Measurements from ENCODE around the gene STAT3. TPM values are rescaled to one million over a fixed set of nuclear protein-coding genes. Genes with fewer than 3 reads are reported as not detected.
A peak's percentile ranks its signal among the peaks of the same experiment; 100 is the strongest.

The STAT3 gene
- total and polyA plus RNA-seq, 2 of the 13 experiments (the other 11 are each of a cell fraction or from before 2014, with no cell fraction given), result 61.8 to 62.4 TPM

DNA sequence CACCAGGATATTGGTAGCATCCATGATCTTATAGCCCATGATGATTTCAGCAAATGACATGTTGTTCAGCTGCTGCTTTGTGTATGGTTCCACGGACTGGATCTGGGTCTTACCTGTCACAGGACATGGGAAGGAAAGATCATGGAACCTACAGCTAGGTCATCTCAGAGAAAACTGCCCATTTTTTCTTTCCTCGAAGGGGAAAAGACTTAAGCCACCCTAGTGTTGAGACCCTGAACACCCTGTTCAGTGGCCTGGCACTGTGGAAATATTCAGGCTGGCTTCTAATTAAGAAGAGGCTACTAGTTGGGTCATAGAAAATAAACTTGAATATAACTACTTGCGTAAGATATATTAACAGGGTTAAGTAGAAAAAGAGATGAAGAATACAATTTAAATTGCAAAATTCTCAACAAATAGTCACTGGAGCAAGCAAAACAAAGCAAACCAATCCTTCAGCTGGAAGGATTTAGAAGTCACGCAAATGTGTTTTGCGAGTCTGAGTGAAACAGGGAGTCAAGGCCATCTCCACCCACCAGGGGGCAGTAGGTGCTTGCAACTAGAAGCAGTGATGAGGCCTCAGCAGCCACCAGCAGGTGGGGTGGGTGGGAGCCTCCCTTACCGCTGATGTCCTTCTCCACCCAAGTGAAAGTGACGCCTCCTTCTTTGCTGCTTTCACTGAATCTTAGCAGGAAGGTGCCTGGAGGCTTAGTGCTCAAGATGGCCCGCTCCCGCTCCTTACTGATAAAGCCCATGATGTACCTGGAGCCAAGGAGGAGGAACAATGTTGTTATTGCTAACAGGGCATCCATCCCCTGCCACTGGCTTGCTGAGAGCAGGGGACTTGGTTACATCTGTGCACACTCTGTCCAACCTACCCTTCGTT lies 65.6 kb downstream of the STAT3 start (continued):
- TF ChIP-seq ZNF142 (CRISPR knock-in tag; IDR thresholded peaks at IDR 0.05) (0 out of 2 replicates have a peak, but pooled peaks have one; percentile 21), PRDM10 (CRISPR knock-in tag; IDR thresholded peaks at IDR 0.05; ENCODE audit: low read depth) (no peak), ZNF317 (CRISPR knock-in tag; IDR thresholded peaks at IDR 0.05) (no peak), FOSL1 (CRISPR knock-in tag; IDR thresholded peaks at IDR 0.05; ENCODE audit: borderline replicate concordance) (no peak), ZNF430 (CRISPR knock-in tag; IDR thresholded peaks at IDR 0.05) (no peak), TARDBP (CRISPR knock-in tag; IDR thresholded peaks at IDR 0.05) (peak; percentile 58; the same call in 1 of the 2 replicates), HDAC2 (CRISPR knock-in tag; IDR thresholded peaks at IDR 0.05) (peak; percentile 74; the same call in 1 of the 2 replicates), RXRB (CRISPR knock-in tag; IDR thresholded peaks at IDR 0.05; ENCODE audit: borderline replicate concordance) (peak; percentile 75), ZMAT5 (CRISPR knock-in tag; IDR thresholded peaks at IDR 0.05; ENCODE audit: borderline replicate concordance, low read depth) (no peak), DMAP1 (CRISPR knock-in tag; IDR thresholded peaks at IDR 0.05) (no peak), DNMT3B (CRISPR knock-in tag; conservative IDR thresholded peaks at IDR 0.05) (no peak), MIER2 (CRISPR knock-in tag; IDR thresholded peaks at IDR 0.05) (0 out of 2 replicates have a peak, but pooled peaks have one; percentile 35), ZNF724P (CRISPR knock-in tag; IDR thresholded peaks at IDR 0.05; ENCODE audit: borderline replicate concordance) (no peak), NFE2L2 (IDR thresholded peaks at IDR 0.05; ENCODE audit: low read length) (no peak)
- TF ChIP-seq, protein P1, sequence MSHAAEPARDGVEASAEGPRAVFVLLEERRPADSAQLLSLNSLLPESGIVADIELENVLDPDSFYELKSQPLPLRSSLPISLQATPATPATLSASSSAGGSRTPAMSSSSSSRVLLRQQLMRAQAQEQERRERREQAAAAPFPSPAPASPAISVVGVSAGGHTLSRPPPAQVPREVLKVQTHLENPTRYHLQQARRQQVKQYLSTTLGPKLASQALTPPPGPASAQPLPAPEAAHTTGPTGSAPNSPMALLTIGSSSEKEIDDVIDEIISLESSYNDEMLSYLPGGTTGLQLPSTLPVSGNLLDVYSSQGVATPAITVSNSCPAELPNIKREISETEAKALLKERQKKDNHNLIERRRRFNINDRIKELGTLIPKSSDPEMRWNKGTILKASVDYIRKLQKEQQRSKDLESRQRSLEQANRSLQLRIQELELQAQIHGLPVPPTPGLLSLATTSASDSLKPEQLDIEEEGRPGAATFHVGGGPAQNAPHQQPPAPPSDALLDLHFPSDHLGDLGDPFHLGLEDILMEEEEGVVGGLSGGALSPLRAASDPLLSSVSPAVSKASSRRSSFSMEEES (CRISPR knock-in tag; IDR thresholded peaks at IDR 0.05), result 0 out of 2 replicates have a peak, but pooled peaks have one; percentile 60
- TF ChIP-seq, protein P2, sequence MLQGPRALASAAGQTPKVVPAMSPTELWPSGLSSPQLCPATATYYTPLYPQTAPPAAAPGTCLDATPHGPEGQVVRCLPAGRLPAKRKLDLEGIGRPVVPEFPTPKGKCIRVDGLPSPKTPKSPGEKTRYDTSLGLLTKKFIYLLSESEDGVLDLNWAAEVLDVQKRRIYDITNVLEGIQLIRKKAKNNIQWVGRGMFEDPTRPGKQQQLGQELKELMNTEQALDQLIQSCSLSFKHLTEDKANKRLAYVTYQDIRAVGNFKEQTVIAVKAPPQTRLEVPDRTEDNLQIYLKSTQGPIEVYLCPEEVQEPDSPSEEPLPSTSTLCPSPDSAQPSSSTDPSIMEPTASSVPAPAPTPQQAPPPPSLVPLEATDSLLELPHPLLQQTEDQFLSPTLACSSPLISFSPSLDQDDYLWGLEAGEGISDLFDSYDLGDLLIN (CRISPR knock-in tag; IDR thresholded peaks at IDR 0.05; ENCODE audit: borderline replicate concordance), result no peak
